ENCODE data around the gene HRH2.

HRH2 gene

GRCh38 chr5:175666216-175666615, 8.3 kb downstream of the HRH2 start:
- no peak for TF ChIP-seq CTCF (IDR thresholded peaks at IDR 0.05; ENCODE audit: low read depth, low read length)
- no peak overlapping the region for H3K4me3 ChIP-seq (ENCODE audit: low read depth, low read length)

DNA sequence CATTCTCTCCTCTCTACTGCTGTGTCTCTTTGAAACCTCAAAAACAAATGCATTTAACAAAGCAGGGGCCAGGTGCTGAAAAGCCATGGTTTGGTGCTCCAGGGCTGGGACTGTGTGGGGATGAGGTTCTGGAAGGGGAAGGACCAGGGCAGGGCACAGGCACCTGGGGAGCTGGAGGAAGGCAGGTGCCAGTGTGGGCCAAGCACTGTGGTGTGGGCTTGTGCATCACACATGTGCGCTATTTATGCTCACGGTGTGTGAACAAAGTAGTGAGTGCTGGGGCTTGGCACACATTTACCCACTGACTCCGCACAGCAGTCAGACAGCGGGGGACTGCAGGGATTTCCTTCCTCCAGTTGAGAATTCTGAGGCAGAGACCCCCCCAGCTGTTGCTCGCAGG, 10.1 kb downstream of the HRH2 start:
- TF ChIP-seq CTCF (IDR thresholded peaks at IDR 0.05; ENCODE audit: low read depth, low read length), result no peak
- no peak overlapping the region for H3K4me3 ChIP-seq (ENCODE audit: low read depth, low read length)

- no peak for TF ChIP-seq CTCF (IDR thresholded peaks at IDR 0.05; ENCODE audit: low read depth, low read length)
- no peak overlapping the region for H3K4me3 ChIP-seq (ENCODE audit: low read depth, low read length)
Measured at GRCh38 chr5:175670372-175670771, 12.5 kb downstream of the HRH2 start.

- TF ChIP-seq CTCF (IDR thresholded peaks at IDR 0.05; ENCODE audit: low read depth, low read length), result no peak
- no peak overlapping the region for H3K4me3 ChIP-seq (ENCODE audit: low read depth, low read length)
Measured at GRCh38 chr5:175671013-175671412, 13.1 kb downstream of the HRH2 start.

DNA sequence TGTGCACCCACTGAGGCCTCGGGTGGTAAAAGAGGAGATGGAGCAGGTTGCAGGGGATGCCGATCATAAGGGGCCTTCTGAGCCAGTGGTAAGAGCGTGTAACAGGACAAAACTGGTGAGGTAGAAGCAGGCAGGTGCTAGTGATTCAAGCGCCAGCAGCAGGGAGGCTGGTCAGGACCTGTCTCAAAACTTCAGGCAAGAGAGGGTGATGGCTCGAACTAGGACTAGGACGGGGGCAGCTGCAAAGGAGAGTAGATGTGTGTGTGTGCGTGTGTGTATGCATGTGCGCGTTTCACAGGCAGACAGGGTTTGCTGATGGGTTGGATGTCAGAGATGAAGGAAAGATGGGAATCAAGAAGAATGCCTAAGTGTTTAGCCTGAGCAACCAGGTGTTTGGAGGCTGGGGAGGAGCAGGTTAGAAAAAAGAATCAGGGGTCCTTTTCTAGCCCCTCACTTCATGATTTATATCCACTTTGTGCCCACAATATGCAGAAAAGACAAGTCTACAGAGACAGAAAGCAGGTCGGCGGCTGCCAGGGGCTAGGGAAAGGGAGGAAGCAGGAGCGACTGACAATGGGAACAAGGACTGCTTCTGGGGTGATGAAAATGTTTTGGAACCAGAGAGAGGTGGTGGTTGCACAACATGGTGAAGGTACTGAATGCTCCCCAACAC, 15.2 kb downstream of the HRH2 start:
- TF ChIP-seq CTCF (IDR thresholded peaks at IDR 0.05; ENCODE audit: low read depth, low read length), result no peak
- no peak overlapping the region for H3K4me3 ChIP-seq (ENCODE audit: low read depth, low read length)

DNA sequence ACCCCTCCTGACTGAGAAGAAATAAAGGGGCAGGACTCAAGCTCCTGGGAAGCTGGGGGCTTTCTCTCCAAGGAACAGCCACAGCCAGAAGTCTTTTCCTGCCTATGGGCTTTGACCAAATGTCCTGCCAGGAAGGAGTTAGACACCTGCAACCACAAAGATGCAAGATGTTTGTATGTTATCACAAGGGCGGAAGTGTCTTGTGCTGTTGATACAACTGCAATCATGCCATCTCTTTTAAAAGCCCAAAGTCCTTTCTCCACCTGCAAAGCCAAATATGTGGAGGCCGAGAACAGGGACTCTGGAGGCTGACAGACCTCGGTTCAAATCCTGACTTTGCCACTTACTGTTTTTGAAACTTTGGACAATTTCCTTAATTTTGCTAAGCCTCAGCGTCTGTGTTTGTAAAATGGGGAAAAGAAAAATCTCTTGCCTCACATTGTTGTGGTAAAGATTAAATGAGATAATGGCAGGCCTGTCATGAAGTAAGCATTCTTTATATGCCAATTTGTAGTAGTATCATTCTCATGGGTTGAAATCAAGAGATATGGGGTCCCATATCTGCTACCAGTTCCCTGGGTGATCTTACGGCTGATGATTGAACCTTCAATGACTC, 17.0 kb downstream of the HRH2 start:
- no peak overlapping the region for H3K4me3 ChIP-seq (ENCODE audit: low read depth, low read length)
- no peak for TF ChIP-seq CTCF (IDR thresholded peaks at IDR 0.05; ENCODE audit: low read depth, low read length)

DNA sequence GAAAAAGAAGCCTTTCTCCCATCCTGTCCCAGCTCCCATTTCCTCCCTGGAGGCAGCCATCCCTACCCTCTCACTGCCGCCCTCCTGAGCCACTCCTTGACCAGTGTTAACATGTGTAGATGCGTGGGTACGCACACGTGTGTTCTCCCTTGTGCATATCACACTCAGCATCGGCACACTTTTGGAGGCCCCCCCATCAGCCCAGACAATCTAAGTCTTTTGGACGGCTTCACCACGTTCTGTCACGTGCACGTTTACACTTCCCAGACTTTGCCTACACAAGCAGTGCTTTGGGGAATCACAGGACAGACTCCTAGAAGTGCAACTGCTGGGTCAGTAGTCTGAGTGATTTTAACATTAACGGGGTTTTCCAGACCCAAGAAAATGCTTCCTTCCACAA, 18.0 kb downstream of the HRH2 start:
- H3K4me3 ChIP-seq (ENCODE audit: low read depth, low read length), result no peak overlapping the region
- TF ChIP-seq CTCF (IDR thresholded peaks at IDR 0.05; ENCODE audit: low read depth, low read length), result no peak

All from WI38 (cell line).